GM21423 (cell line): ENCODE measurements around the gene CHRD.

Source experiments
- ATAC-seq: cut with Tn5 transposase; IDR thresholded peaks from one replicate; pipeline ENCODE4 v1.9.1; 2021; ENCODE audit warnings: mild to moderate bottlenecking, moderate library complexity; ENCODE audit not compliant: unreplicated experiment

The CHRD gene

DNA sequence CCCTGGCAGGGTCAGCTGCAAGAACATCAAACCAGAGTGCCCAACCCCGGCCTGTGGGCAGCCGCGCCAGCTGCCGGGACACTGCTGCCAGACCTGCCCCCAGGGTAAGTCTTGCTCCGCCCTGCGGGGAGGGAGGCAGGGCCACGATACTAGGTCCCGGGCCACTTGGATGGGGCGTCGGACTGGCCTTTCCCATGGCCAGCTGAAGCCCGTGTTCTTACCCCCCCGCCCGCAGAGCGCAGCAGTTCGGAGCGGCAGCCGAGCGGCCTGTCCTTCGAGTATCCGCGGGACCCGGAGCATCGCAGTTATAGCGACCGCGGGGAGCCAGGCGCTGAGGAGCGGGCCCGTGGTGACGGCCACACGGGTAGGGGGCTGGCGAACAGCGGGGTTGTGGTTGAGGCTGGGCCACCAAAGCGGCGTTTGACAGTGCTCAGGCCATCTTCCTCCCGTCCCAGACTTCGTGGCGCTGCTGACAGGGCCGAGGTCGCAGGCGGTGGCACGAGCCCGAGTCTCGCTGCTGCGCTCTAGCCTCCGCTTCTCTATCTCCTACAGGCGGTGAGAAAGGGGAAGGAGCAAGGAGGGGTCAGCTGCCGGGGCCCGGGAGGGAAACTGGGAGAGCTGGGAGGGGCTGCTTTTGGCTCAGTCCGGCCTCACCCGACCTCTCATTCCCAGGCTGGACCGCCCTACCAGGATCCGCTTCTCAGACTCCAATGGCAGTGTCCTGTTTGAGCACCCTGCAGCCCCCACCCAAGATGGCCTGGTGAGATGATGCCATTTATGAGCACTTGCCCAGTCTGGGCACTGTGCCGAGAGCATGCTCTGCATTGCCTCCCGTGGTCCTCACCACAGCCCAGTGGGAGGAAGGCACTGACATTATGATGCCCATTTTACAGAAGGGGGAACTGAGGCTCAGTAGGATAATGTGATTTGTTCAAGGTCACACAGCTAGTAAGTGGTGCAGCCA lies 1.7 kb downstream of the CHRD start:
- no peak for ATAC-seq

DNA sequence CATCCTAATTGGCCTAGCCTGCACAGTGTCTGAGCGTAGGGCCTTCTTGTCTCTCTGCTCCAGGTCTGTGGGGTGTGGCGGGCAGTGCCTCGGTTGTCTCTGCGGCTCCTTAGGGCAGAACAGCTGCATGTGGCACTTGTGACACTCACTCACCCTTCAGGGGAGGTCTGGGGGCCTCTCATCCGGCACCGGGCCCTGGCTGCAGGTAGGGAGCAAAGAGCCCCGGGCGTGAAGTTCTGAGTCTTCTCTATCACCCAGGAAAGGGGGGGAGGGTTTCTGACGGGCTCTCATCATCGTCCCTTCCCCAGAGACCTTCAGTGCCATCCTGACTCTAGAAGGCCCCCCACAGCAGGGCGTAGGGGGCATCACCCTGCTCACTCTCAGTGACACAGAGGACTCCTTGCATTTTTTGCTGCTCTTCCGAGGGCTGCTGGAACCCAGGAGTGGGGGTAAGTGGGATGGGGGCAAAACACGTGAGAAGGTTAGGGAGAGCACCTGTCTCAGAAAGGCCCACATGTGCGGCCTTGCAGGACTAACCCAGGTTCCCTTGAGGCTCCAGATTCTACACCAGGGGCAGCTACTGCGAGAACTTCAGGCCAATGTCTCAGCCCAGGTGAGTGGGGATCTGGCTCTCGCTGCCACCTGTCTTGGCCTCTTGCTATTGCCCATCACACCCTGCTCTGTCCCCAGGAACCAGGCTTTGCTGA lies 2.6 kb downstream of the CHRD start:
- no peak for ATAC-seq

DNA sequence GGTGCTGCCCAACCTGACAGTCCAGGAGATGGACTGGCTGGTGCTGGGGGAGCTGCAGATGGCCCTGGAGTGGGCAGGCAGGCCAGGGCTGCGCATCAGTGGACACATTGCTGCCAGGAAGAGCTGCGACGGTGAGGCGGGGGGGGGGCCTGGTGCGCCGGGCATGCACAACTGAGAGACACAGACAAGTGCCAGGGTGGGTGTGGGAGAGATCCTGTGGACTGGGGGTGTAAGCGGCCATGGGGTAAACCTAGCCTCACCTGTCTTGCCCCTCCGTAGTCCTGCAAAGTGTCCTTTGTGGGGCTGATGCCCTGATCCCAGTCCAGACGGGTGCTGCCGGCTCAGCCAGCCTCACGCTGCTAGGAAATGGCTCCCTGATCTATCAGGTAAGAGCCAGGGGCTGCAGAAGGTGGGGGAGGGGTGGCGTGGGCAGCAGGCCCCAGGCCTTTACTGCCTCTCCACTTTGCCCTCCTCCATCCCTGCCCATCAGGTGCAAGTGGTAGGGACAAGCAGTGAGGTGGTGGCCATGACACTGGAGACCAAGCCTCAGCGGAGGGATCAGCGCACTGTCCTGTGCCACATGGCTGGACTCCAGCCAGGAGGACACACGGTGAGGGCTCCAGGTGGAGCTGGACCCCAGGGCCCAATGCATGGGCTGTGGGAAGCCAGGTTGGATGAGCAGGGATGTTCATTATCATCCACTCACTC lies 3.3 kb downstream of the CHRD start:
- ATAC-seq = no peak

DNA sequence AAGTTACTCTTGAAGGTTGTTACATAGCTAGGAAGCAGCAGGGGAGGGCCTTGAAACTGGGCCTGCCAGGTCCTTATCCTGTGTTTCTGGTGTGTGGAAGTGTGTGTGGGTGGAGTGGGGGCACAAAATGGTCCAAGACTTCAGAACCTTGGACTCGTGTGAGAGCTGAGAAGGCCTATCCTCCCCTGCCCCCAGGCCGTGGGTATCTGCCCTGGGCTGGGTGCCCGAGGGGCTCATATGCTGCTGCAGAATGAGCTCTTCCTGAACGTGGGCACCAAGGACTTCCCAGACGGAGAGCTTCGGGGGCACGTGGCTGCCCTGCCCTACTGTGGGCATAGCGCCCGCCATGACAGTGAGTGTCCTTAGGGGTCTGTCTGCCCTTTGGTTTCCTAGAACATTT lies 4.5 kb downstream of the CHRD start:
- no peak for ATAC-seq

DNA sequence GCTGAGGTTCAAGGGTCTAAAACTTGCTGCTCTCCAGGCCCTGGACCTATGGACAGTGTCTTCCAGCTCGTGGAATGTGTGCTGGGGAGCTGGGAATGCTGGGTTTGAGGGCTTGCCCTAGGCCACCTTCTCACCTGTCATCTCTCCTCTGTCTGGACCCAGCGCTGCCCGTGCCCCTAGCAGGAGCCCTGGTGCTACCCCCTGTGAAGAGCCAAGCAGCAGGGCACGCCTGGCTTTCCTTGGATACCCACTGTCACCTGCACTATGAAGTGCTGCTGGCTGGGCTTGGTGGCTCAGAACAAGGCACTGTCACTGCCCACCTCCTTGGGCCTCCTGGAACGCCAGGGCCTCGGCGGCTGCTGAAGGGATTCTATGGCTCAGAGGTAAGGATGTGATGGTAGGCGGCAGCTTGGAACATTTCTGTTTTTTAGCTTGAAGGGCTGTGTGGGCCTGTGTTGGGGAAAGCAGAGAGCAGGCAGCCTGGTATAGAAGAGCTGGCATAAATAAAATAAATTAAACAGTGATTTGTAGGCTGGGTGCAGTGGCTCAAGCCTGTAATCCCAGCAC lies 5.1 kb downstream of the CHRD start:
- ATAC-seq = no peak

DNA sequence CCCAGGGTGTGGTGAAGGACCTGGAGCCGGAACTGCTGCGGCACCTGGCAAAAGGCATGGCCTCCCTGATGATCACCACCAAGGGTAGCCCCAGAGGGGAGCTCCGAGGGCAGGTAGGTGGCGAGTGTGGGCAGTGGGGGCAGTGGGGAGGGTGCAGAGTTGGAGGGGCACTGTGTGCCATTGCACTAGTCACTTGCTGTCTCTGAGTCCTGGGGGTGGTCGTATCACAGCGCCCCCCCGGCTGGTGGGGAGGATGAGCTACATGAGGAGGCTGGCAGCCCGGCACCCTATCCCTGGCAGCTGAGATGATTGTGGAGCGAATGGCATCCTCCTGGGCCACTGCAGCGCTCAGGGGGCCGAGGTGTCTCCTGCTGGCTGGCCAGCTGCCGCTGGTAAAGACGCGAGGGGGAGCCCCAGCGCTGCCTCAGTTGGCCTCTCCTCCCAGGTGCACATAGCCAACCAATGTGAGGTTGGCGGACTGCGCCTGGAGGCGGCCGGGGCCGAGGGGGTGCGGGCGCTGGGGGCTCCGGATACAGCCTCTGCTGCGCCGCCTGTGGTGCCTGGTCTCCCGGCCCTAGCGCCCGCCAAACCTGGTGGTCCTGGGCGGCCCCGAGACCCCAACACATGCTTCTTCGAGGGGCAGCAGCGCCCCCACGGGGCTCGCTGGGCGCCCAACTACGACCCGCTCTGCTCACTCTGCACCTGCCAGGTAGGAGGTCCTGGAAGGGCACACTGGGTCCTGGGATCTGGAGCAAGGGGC lies 6.4 kb downstream of the CHRD start:
- no peak for ATAC-seq

DNA sequence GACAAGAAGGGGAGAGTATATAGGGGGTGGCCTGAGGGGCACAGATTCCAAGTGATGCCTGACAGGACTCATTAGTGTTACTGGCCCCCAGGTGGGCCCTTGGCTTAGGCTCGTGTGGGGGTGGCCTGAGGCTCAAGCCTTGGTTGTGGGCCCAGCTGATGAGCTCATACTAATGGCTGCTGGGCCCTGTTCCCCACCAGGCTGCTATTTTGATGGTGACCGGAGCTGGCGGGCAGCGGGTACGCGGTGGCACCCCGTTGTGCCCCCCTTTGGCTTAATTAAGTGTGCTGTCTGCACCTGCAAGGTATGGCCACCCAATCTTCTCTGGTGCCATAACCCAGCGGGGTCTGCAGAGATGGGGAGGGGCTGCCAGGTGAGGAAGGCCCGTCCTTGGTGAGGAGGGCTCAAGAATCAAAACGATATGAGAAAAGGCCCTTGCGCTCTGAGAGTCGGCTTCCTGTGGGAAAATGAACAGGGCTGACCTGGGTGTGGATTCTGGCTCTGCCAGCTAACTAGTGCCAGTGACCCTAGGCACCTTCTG lies 7.4 kb downstream of the CHRD start:
- no peak for ATAC-seq

DNA sequence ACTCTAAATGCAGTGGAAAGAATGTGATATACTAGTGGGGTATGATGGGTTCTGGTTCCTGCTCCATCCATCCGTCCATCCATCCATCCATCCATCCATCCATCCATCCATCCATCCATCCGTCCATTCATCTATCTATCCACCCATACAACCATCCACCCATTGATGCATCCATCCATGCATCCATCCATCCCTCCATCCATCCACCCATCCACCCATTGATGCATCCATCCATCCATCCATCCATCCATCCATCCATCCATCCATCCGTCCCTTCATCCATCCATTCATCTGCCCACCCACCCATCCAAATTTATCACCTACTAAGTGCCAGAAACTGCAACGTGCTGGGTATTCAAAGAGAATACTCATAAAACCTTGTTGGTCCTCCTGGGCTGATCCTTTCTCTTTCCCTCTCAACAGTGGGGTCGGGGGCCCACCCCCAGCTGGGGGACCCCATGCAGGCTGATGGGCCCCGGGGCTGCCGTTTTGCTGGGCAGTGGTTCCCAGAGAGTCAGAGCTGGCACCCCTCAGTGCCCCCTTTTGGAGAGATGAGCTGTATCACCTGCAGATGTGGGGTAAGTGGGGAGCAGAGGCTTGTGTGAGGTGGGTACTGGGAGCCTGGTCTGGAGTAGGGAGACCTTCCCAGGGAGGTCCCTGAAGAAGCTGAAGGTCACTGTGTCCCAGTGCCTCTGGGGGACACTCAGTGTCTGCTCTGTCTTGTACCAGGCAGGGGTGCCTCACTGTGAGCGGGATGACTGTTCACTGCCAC lies 8.5 kb downstream of the CHRD start:
- no peak for ATAC-seq

DNA sequence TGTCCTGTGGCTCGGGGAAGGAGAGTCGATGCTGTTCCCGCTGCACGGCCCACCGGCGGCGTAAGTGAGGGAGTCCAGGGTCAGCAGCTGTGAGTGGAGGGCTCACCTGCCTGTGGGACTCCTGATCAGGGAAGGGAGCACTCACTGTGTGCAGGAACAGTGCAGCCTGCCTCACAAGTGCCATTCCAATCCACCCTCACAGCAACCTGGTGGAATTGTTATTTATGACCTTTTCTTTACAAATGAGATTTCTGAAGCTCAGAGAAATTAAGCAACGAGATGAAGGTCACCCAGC lies 9.0 kb downstream of the CHRD start:
- ATAC-seq = no peak

DNA sequence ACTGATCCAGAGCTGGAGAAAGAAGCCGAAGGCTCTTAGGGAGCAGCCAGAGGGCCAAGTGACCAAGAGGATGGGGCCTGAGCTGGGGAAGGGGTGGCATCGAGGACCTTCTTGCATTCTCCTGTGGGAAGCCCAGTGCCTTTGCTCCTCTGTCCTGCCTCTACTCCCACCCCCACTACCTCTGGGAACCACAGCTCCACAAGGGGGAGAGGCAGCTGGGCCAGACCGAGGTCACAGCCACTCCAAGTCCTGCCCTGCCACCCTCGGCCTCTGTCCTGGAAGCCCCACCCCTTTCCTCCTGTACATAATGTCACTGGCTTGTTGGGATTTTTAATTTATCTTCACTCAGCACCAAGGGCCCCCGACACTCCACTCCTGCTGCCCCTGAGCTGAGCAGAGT lies 9.5 kb downstream of the CHRD start:
- ATAC-seq = no peak

DNA sequence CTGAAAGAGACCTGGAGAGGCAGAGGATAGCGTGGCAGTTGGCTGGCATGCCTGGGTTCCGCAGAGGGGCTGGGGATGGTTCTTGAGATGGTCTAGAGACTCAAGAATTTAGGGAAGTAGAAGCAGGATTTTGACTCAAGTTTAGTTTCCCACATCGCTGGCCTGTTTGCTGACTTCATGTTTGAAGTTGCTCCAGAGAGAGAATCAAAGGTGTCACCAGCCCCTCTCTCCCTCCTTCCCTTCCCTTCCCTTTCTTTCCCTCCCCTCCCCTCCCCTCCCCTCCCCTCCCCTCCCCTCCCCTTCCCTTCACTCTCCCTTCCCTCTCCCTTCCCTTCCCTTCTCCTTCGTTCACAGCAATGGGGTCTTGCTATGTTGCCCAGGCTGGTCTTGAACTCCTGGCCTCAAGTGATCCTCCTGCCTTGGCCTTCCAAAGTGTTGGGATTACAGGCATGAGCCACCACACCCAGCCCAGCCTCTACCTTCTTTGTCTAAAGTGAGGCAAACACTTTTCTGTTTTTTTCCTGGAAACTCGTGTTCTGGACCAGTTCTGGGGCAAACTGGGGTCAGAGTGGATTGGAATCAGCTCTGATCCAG lies 10.2 kb downstream of the CHRD start:
- no peak for ATAC-seq

DNA sequence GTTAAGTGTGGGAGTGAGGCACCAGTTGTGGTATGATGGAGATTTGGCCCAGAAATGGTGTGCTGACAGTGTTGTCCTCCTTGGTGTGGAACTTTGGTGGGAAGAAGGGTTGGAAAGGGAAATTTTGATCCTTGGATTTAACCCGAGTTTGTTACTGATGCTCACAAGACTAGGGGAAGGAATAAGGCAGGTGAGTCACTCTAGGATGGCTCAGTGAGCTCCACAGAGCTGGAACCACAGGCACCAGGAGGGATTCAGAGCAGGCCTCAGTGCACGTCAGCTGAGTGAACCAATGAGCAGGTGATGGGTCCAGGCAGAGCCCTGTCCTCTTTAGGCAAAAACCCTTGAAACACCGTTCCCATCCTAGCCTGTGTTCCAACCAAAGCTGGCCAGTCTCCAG lies 11.4 kb downstream of the CHRD start:
- ATAC-seq = no peak

DNA sequence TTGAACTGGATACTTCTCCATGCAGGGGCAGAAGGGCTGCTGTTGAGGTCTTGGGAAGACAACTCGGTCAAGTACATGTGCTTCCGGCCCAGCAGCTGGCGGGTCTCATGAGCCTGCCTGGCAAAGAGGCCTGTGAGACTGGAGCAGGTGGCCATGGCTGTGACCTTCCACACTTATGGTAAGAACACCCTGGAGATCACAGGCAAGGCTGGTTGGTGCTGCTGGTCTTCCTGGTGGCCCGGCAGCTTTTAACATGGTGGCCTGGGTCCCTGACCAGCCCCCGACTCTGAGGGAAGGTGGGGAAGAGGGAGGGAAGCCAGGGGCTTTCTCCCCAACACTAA lies 15.4 kb downstream of the CHRD start:
- ATAC-seq = no peak

DNA sequence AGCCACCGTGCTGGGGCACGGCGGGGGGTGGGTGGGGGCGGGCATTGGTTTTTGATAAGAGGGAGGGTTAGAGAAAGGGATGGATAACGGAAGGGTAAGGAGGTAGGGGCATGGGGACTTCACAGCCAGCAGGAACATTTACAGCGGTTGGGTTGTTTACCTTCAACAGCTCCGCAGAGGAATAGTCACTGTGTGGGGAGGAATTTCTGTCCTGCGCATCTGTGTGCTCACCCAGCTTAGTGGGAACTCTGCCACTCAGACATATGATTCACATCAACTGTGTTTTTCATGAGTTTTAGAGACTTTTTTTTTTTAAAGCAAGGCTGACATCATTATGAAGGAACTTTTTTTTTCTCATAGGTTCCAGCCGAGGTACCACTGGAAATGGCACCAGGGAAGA lies 19.6 kb downstream of the CHRD start:
- no peak for ATAC-seq

DNA sequence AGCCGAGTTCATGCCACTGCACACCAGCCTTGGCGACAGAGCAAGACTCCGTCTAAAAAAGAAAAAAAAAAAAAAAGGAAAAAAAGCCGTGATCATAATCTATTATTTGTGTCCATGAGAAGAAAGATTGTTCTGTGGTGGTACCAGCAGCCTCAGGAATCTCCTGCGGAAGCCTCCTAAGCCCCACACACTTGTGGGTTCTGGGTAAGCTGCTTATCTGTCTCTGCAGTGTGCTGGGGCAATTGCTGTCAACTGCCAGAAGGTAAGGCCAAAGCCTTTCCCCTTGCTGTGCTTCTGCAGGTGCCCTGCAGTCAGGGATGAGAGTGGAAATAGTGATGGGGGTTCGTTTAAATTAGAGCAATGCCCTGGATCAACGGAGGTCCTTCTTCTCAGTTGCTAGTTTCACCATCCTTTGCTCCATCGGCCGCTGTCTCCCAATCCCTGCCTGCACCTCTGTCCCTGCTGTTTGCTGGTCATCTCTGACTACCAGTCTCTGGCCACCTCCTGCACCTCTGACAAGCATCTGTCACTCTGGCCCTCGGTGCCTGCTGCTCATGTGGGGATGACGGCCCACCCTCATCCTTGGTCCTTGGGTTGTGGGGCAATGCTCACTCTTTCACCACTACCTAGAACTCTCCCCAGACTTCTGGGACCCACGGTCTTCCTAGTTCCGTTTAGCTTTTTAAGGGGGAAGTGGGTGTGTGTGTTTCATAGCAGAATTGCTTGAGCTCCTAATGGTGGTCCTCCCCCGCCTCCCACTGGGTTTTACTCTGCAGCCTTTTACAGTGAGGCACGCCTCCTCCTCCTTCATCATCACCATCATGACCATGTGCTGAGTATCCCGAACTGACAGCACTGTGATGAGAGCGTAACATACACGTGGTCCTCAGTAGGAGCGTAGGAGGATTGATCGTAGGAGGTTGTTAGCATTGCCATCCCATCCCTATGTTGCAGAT lies 25.5 kb downstream of the CHRD start:
- ATAC-seq = no peak

DNA sequence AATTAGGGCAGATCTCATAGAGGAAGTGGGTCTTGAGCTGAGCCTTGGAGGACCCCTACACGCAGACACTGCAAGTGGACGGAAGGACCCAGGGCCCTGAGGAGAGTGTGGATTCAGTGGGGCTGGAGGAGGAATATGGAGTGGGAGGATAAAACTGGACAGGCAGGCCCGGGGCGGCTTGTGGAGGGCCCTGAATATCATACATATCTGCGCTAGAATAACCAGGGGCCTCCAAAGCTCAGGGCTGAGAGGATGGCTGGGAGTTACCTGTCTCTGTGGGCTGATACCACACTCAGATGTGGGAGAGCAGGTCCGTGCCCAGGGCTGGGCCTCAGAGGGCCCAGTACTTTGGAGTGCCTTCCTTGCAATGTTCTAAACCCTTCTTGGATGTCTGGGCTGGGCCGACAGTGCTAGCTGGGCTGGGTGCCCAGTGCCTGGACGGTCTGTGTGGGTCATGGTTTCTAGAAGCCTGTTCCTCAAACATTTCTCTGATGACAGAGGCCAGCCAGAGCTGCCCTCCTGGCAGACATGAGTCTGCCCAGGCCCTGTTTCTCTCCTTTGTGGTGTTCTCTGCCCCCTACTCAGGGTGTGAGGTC lies 29.6 kb downstream of the CHRD start:
- ATAC-seq = no peak

DNA sequence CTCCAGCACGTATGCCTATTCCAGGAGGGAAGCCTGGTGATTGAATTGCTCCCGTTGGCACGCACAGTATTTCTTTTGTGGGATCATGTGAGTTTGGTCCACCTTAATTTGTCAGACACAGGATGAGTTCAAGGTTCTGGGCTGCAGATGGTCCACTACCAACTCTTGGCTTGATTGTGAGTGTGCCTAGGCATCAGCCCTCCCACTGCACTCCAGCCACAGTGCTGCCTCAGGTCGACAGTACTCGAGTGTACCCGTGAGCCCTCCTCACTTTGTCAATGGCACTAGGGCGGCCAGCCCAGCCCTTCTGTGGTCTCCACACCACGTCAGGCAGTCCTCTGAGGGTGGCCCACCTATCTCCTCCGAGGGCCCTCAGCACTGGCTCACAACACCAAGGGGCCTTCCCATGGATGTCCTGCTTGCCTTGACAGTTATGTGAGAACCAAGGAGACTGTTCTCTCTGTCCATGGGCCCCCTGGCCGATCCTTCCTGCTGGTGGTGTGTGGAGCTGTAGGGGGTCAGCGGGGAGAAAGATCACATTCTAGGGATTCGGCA lies 30.2 kb downstream of the CHRD start:
- no peak for ATAC-seq
